H1 (cell line): Measurements from ENCODE around the gene PRPF40B. TPM values are rescaled to one million over a fixed set of nuclear protein-coding genes. Genes with fewer than 3 reads are reported as not detected.
A peak's percentile ranks its signal among the peaks of the same experiment; 100 is the strongest.

ENCODE experiments used
- CTCF ChIA-PET: fragments of 300-600 bp; sonication (Branson Sonifier 250); formaldehyde crosslinking; loops from one replicate; lab custom pipeline; 2021; ENCODE audit not compliant: partially characterized antibody; lab: Charles Lee
- POLR2A ChIA-PET: fragments of 300-600 bp; sonication (Branson Sonifier 250); formaldehyde crosslinking; loops from one replicate; lab custom pipeline; 2021; ENCODE audit warnings: inconsistent platforms; ENCODE audit not compliant: partially characterized antibody; lab: Charles Lee
- DNase-seq, 2 experiments: peaks; one replicate each; pipeline versions ENCODE4 v3.0.0 to v3.0.0-alpha.2; 2010 to 2022; ENCODE audit warnings: low spot score in 2 of 2, low read depth in 1 of 2, mixed read lengths in 1 of 2
- FAIRE-seq: peaks from 2 replicates; lab custom pipeline; 2011; peaks lifted over from hg19 to GRCh38; lab: Jason Lieb, UNC
- H2AFZ ChIP-seq: 2 replicates; pipeline ENCODE4 v1.8.1; 2012; ENCODE audit warnings: low read length, inconsistent platforms
- H2AK5ac ChIP-seq: 2 replicates; pipeline ENCODE4 v1.6.1; 2013; ENCODE audit warnings: low read depth, low read length
- H2BK120ac ChIP-seq: replicated peaks from 2 replicates; pipeline ENCODE3; 2013; ENCODE audit warnings: low read depth, low read length, inconsistent platforms
- H2BK12ac ChIP-seq: 2 replicates; pipeline ENCODE4 v1.6.1; 2013; ENCODE audit warnings: low read depth, low read length
- H2BK15ac ChIP-seq: 2 replicates; pipeline ENCODE4 v1.6.1; 2013; ENCODE audit warnings: low read length
- H2BK20ac ChIP-seq: 2 replicates; pipeline ENCODE4 v1.6.1; 2013; ENCODE audit warnings: low read length
- H2BK5ac ChIP-seq: 2 replicates; pipeline ENCODE4 v1.6.1; 2013; ENCODE audit warnings: low read depth, low read length
- H3K14ac ChIP-seq: 2 replicates; pipeline ENCODE4 v1.6.1; 2013; ENCODE audit warnings: inconsistent platforms; ENCODE audit not compliant: insufficient read length
- H3K18ac ChIP-seq: 2 replicates; pipeline ENCODE4 v1.6.1; 2013; ENCODE audit warnings: low read length; ENCODE audit errors: extremely low read depth
- H3K23ac ChIP-seq: 2 replicates; pipeline ENCODE4 v1.6.1; 2013; ENCODE audit warnings: inconsistent platforms; ENCODE audit not compliant: insufficient read length
- H3K23me2 ChIP-seq: 2 replicates; pipeline ENCODE4 v1.6.1; 2013; ENCODE audit warnings: low read depth, low read length
- H3K27ac ChIP-seq: 2 replicates; pipeline ENCODE4 v1.6.1; 2011; ENCODE audit warnings: low read depth, low read length, inconsistent platforms
- H3K27me3 ChIP-seq, 4 experiments: replicated peaks in 1 of 4; 1 replicate in 1 of 4; 2 replicates in 3 of 4; pipeline versions ENCODE4 v1.6.1 to v1.8.1; 2011 to 2013; ENCODE audit warnings: low read length in 3 of 4, mild to moderate bottlenecking in 3 of 4, inconsistent platforms in 2 of 4, mixed read lengths in 2 of 4, moderate library complexity in 1 of 4; ENCODE audit not compliant: control insufficient read depth in 3 of 4, insufficient read depth in 3 of 4; ENCODE audit errors: extremely low read depth in 1 of 4
- H3K36me3 ChIP-seq, 4 experiments: 2 replicates each; pipeline versions ENCODE4 v1.6.1 to v1.8.1; 2011 to 2013; ENCODE audit warnings: mild to moderate bottlenecking in 4 of 4, low read length in 3 of 4, moderate library complexity in 2 of 4, control low read depth in 1 of 4, inconsistent platforms in 1 of 4; ENCODE audit not compliant: insufficient read depth in 4 of 4, control insufficient read depth in 2 of 4
- H3K4ac ChIP-seq: replicated peaks from 2 replicates; pipeline ENCODE3; 2013; ENCODE audit warnings: low read length, low read depth, mixed read lengths, inconsistent platforms; ENCODE audit not compliant: insufficient read length
- H3K4me1 ChIP-seq, 4 experiments: replicated peaks in 1 of 4; 1 replicate in 1 of 4; 2 replicates in 3 of 4; pipeline versions ENCODE4 v1.6.1 to v1.8.1; 2011 to 2013; ENCODE audit warnings: low read length in 3 of 4, inconsistent platforms in 2 of 4, mixed read lengths in 1 of 4; ENCODE audit not compliant: insufficient read depth in 4 of 4, control insufficient read depth in 3 of 4
- H3K4me2 ChIP-seq, 2 experiments: 2 replicates each; pipeline versions ENCODE4 v1.6.1 to v1.8.1; 2011 to 2013; ENCODE audit warnings: low read depth in 2 of 2, low read length in 2 of 2, control low read depth in 1 of 2, inconsistent platforms in 1 of 2, mild to moderate bottlenecking in 1 of 2; ENCODE audit not compliant: insufficient read depth in 1 of 2
- H3K4me3 ChIP-seq, 4 experiments: fragments of 200-600, 300-600 bp in 1 of 4; sonication (generic), shearing (Covaris generic), sonication (Bioruptor Twin) in 1 of 4; 2 replicates each; pipeline versions ENCODE4 v1.5.1 to v1.8.1; 2011 to 2016; ENCODE audit warnings: low read length in 4 of 4, low read depth in 3 of 4, control low read depth in 2 of 4, inconsistent platforms in 2 of 4, mild to moderate bottlenecking in 2 of 4, mixed read lengths in 1 of 4, moderate library complexity in 1 of 4; ENCODE audit not compliant: insufficient read depth in 2 of 4; ENCODE audit errors: extremely low read depth in 1 of 4
- H3K56ac ChIP-seq: replicated peaks from 2 replicates; pipeline ENCODE3; 2013; ENCODE audit warnings: low read depth, mild to moderate bottlenecking, mixed read lengths, low read length, inconsistent platforms; ENCODE audit not compliant: insufficient read length
- H3K79me1 ChIP-seq: 2 replicates; pipeline ENCODE4 v1.6.1; 2013; ENCODE audit warnings: low read depth, low read length, control low read depth
- H3K79me2 ChIP-seq, 2 experiments: 2 replicates each; pipeline versions ENCODE4 v1.6.1 to v1.8.1; 2012 to 2013; ENCODE audit warnings: low read length in 2 of 2, mild to moderate bottlenecking in 2 of 2, inconsistent platforms in 1 of 2; ENCODE audit not compliant: insufficient read depth in 2 of 2, control insufficient read depth in 1 of 2
- H3K9ac ChIP-seq, 4 experiments: replicated peaks in 1 of 4; 1 replicate in 1 of 4; 2 replicates in 3 of 4; pipeline versions ENCODE4 v1.6.1 to v1.8.1; 2011 to 2013; ENCODE audit warnings: low read depth in 3 of 4, low read length in 3 of 4, control low read depth in 2 of 4, mild to moderate bottlenecking in 2 of 4, moderate library complexity in 2 of 4, inconsistent platforms in 1 of 4; ENCODE audit errors: extremely low read depth in 1 of 4
- H3K9me3 ChIP-seq, 2 experiments: 2 replicates each; pipeline versions ENCODE4 v1.6.1 to v1.8.1; 2012 to 2013; ENCODE audit warnings: mild to moderate bottlenecking in 2 of 2, moderate library complexity in 2 of 2, control low read depth in 1 of 2, inconsistent platforms in 1 of 2, low read depth in 1 of 2, low read length in 1 of 2, mixed read lengths in 1 of 2; ENCODE audit not compliant: insufficient read depth in 2 of 2
- H4K20me1 ChIP-seq, 2 experiments: replicated peaks in 1 of 2; 2 replicates each; pipeline versions ENCODE3 to v1.8.1; 2011 to 2013; ENCODE audit warnings: inconsistent platforms in 2 of 2, low read length in 2 of 2, mild to moderate bottlenecking in 1 of 2; ENCODE audit not compliant: insufficient read depth in 2 of 2, control insufficient read depth in 1 of 2
- H4K5ac ChIP-seq: 2 replicates; pipeline ENCODE4 v1.6.1; 2013; ENCODE audit warnings: low read length, low read depth, mixed read lengths, inconsistent platforms; ENCODE audit not compliant: insufficient read length
- H4K8ac ChIP-seq: 2 replicates; pipeline ENCODE4 v1.8.0; 2013; ENCODE audit warnings: mild to moderate bottlenecking, moderate library complexity, low read length, inconsistent platforms; ENCODE audit not compliant: insufficient read depth; ENCODE audit errors: extremely low read depth
- H4K91ac ChIP-seq: replicated peaks from 2 replicates; pipeline ENCODE3; 2013; ENCODE audit warnings: low read length, mixed read lengths, inconsistent platforms; ENCODE audit not compliant: insufficient read length
- BCL11A ChIP-seq, 2 experiments: IDR thresholded peaks; one replicate each; pipeline ENCODE4 v1.6.1; 2011; ENCODE audit warnings: low read depth in 2 of 2, low read length in 2 of 2, mild to moderate bottlenecking in 2 of 2
- CBX5 ChIP-seq: fragments of 300-800, 300-1000 bp; sonication (generic); IDR thresholded peaks from 2 replicates; pipeline ENCODE4 v1.7.1; 2016; ENCODE audit warnings: antibody characterized with exemption, low read length, low read depth
- EZH2 ChIP-seq: fragments of 200-600 bp; sonication (generic); IDR thresholded peaks from 2 replicates; pipeline ENCODE4 v1.7.1; 2012; ENCODE audit warnings: low read depth, mild to moderate bottlenecking, moderate library complexity, low read length, inconsistent platforms; ENCODE audit not compliant: severe bottlenecking
- PHF8 ChIP-seq: fragments of 200-600 bp; sonication (generic); conservative IDR thresholded peaks from 2 replicates; pipeline ENCODE4 v1.7.1; 2012; ENCODE audit warnings: low read depth, mild to moderate bottlenecking, inconsistent platforms, low read length, moderate library complexity
- POLR2A ChIP-seq, 2 experiments: IDR thresholded peaks; 1 replicate in 1 of 2; 2 replicates in 1 of 2; pipeline ENCODE4 v1.6.1; 2011; ENCODE audit warnings: low read depth in 2 of 2, low read length in 2 of 2, mild to moderate bottlenecking in 2 of 2; ENCODE audit errors: control extremely low read depth in 1 of 2
- RBBP5 ChIP-seq: IDR thresholded peaks from 2 replicates; pipeline ENCODE4 v1.7.1; 2012; ENCODE audit warnings: low read depth, mild to moderate bottlenecking, inconsistent platforms, low read length, moderate library complexity, borderline replicate concordance
- RXRA ChIP-seq: IDR thresholded peaks from 2 replicates; pipeline ENCODE4 v1.6.1; 2011; ENCODE audit warnings: low read depth, mild to moderate bottlenecking, low read length, moderate library complexity; ENCODE audit not compliant: insufficient read depth
- SAP30 ChIP-seq: fragments of 300-600 bp; sonication (generic); IDR thresholded peaks from 2 replicates; pipeline ENCODE4 v1.7.1; 2012; ENCODE audit warnings: low read length, moderate library complexity, mild to moderate bottlenecking, inconsistent platforms; ENCODE audit not compliant: insufficient read depth, insufficient replicate concordance
- SIRT6 ChIP-seq: IDR thresholded peaks from one replicate; pipeline ENCODE4 v1.7.1; 2012; ENCODE audit warnings: low read length, inconsistent platforms
- SIX5 ChIP-seq: IDR thresholded peaks from 2 replicates; pipeline ENCODE4 v1.6.1; 2011; ENCODE audit warnings: mild to moderate bottlenecking, low read depth, low read length
- SP4 ChIP-seq: IDR thresholded peaks from 2 replicates; pipeline ENCODE4 v1.6.1; 2012; ENCODE audit warnings: low read length, inconsistent platforms
- TEAD4 ChIP-seq: IDR thresholded peaks from 2 replicates; pipeline ENCODE4 v1.6.1; 2012; ENCODE audit warnings: low read depth, low read length, inconsistent platforms, mixed read lengths
- YY1 ChIP-seq: IDR thresholded peaks from 2 replicates; pipeline ENCODE4 v1.6.1; 2011; ENCODE audit warnings: low read depth, mild to moderate bottlenecking, low read length
- WGBS, 2 experiments: shearing (Covaris generic) in 1 of 2; methylation state at CpG; one replicate each; pipeline versions ENCODE4 v1.1.6 to v1.1.7; 2013 to 2015; ENCODE audit warnings: low lambda C conversion rate in 2 of 2, mixed read lengths in 2 of 2, inconsistent platforms in 1 of 2, low coverage in 1 of 2, missing lambda C conversion rate in 1 of 2; ENCODE audit not compliant: insufficient replicate concordance in 2 of 2, insufficient coverage in 1 of 2, insufficient read length in 1 of 2; ENCODE audit errors: extremely low coverage in 1 of 2, missing lambda C conversion rate in 1 of 2; 5-methylcytosine and 5-hydroxymethylcytosine counted together
- polyA plus RNA-seq, 7 experiments: library from polyadenylated mRNA; depleted of rRNA in 3 of 7; stranded (reverse) in 5 of 7; unstranded in 2 of 7; fragments of >200 nt in 5 of 7; fragments of 200-250 nt in 2 of 7; gene quantifications; 1 replicate in 5 of 7; 2 replicates in 1 of 7; 4 replicates in 1 of 7; pipeline versions ENCODE4 v1.2.1 to v1.2.3, GENCODE V29; 2011 to 2013; ENCODE audit warnings: missing spikeins in 2 of 7, mixed read lengths in 2 of 7
- total RNA-seq: library from RNA; stranded (reverse); fragmentation: NEBNext Ultra II Directional; extraction: Animal tissue kit (Norgen Biotek cat#: 25700); gene quantifications from 2 replicates; pipeline ENCODE4 v1.2.1, GENCODE V29; 2021
- TF ChIP-seq, protein P1 (sequence below): IDR thresholded peaks from 2 replicates; pipeline ENCODE4 v1.6.1; 2012; ENCODE audit warnings: inconsistent platforms

Gene PRPF40B
- total and polyA plus RNA-seq, 2 of the 8 experiments (the other 6 are each of a cell fraction or from before 2014, with no cell fraction given) = 14.4 to 24.4 TPM

DNA sequence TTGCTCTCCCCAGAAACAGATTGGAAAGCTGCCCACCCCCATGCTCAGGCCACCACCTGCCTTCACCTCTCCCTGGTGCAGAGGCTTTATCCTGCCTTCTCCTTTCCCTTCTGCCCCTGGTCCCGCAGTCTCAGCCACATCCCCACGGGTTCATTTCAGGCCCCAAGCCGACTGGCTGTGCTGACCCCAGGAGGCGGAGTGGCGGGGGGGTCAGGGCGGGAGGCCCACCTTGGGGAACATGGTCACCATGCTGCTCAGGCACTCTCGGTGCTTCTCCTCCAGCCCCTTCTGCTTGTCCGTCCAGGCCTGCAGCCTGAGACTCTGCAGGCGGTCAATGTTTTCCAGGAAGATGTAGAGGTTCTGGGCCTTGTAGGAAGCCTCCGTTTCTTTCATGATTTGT is 24.8 kb upstream of the PRPF40B start:
- Histone ChIP-seq H3K4me3 (no peak overlapping the region), H3K36me3 (no peaks in the 10 kb centered on the region), H3K14ac (no peak overlapping the region), H4K8ac (no peak overlapping the region), H3K23ac (no peak overlapping the region), H3K56ac (no peak overlapping the region), H2AFZ (no peak overlapping the region), H3K9me3 (no peaks in the 10 kb centered on the region), H2BK15ac (no peak overlapping the region), H4K20me1 (no peaks in the 10 kb centered on the region), H3K4me2 (no peak overlapping the region), H2AK5ac (0 out of 2 replicates have a peak overlapping the region, but pooled peaks have one; percentile 69), H3K18ac (no peak overlapping the region), H3K4me1 (no peaks in the 10 kb centered on the region), H3K23me2 (no peaks in the 10 kb centered on the region), H2BK120ac (no peak overlapping the region), H3K9ac (no peak overlapping the region), H3K4ac (no peak overlapping the region), H3K27me3 (peaks cover 0 to 4% (median 0%) of the 10 kb centered on the region in 4 experiments; a peak in 2 of 7 replicates), H2BK20ac (no peak overlapping the region), H2BK5ac (no peak overlapping the region), H3K27ac (no peak overlapping the region), H4K91ac (no peak overlapping the region), H4K5ac (no peak overlapping the region), H3K79me1 (no peaks in the 10 kb centered on the region), H3K79me2 (no peaks in the 10 kb centered on the region), H2BK12ac (no peak overlapping the region)
- ChIA-PET POLR2A (no interaction called here), CTCF (interaction anchor here (0.8 to 1.3 kb wide), 3 partner anchors 10 to 18 kb away, joined by 3 to 4 read pairs (median 4); no protein-coding TSS in a partner anchor)
- FAIRE-seq = no peak
- DNase-seq = no peak
- WGBS, 2 experiments = 89% methylated on average over 10 of the region's 10 CpGs; no CpG with 5 or more reads in 1 of the 2 experiments
- TF ChIP-seq BCL11A (IDR thresholded peaks at IDR 0.05; ENCODE audit: low read depth in 2 of 2, low read length in 2 of 2) = no peak
- no peak for TF ChIP-seq RBBP5
- TF ChIP-seq SAP30 = no peak
- no peak for TF ChIP-seq PHF8
- TF ChIP-seq RXRA = no peak
- no peak for TF ChIP-seq SIRT6
- TF ChIP-seq POLR2A (IDR thresholded peaks at IDR 0.05; ENCODE audit: control extremely low read depth in 1 of 2, low read depth in 2 of 2, low read length in 2 of 2) = no peak
- TF ChIP-seq, protein P1, sequence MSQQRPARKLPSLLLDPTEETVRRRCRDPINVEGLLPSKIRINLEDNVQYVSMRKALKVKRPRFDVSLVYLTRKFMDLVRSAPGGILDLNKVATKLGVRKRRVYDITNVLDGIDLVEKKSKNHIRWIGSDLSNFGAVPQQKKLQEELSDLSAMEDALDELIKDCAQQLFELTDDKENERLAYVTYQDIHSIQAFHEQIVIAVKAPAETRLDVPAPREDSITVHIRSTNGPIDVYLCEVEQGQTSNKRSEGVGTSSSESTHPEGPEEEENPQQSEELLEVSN = no peak
- TF ChIP-seq YY1 = no peak
- no peak for TF ChIP-seq SP4
- no peak for TF ChIP-seq EZH2
- TF ChIP-seq SIX5 = no peak
- TF ChIP-seq CBX5 = no peak
- TF ChIP-seq TEAD4 = no peak
